Suprapubic skin (tissue), 4 donors: ENCODE data around the gene NAA40. TPM values are rescaled to one million over a fixed set of nuclear protein-coding genes. Genes with fewer than 3 reads are reported as not detected.

ENCODE experiments used
- DNase-seq, 2 donors: peaks; one replicate each; pipeline ENCODE4 v3.0.0-alpha.2; 2019; ENCODE audit warnings: low spot score in 2 of 2
- H3K27ac ChIP-seq: fragments of 200-600 bp; sonication (generic); one replicate; pipeline ENCODE4 v1.5.1; 2019
- H3K27me3 ChIP-seq: fragments of 200-600 bp; sonication (generic); one replicate; pipeline ENCODE4 v1.5.1; 2019
- H3K36me3 ChIP-seq: fragments of 200-600 bp; sonication (generic); one replicate; pipeline ENCODE4 v1.5.1; 2019
- H3K4me1 ChIP-seq: fragments of 200-600 bp; sonication (generic); one replicate; pipeline ENCODE4 v1.5.1; 2019
- H3K4me3 ChIP-seq: fragments of 200-600 bp; sonication (generic); one replicate; pipeline ENCODE4 v1.5.1; 2019; ENCODE audit warnings: mild to moderate bottlenecking
- H3K9me3 ChIP-seq: fragments of 200-600 bp; sonication (generic); one replicate; pipeline ENCODE4 v1.5.1; 2019
- EP300 ChIP-seq: sonication (generic); formaldehyde crosslinking; IDR thresholded peaks from one replicate; pipeline ENCODE4 v1.6.1; 2017; ENCODE audit warnings: antibody characterized with exemption
- POLR2A ChIP-seq, 2 donors: fragments of 450-650 bp; IDR thresholded peaks; one replicate each; pipeline ENCODE4 v1.6.1; 2017; ENCODE audit warnings: antibody characterized with exemption in 2 of 2, mild to moderate bottlenecking in 2 of 2, moderate library complexity in 2 of 2
- POLR2AphosphoS5 ChIP-seq, 3 donors: sonication (generic); formaldehyde crosslinking; IDR thresholded peaks; one replicate each; pipeline ENCODE4 v1.6.1; 2017; ENCODE audit warnings: antibody characterized with exemption in 3 of 3
- WGBS: methylation state at CpG from one replicate; pipeline ENCODE4 v1.1.5; 2018; 5-methylcytosine and 5-hydroxymethylcytosine counted together
- total RNA-seq, 4 donors: library from RNA; depleted of rRNA; stranded (reverse); fragments of >200 nt; gene quantifications; one replicate each; pipeline ENCODE4 v1.1.0, GENCODE V29; 2016
- TF ChIP-seq, protein P1 (sequence below), 2 donors: fragments of 200-600 bp in 1 of 2; fragments of 450-650 bp in 1 of 2; sonication (generic) in 1 of 2; IDR thresholded peaks; one replicate each; pipeline ENCODE4 v1.5.1; 2016 to 2019; ENCODE audit warnings: antibody characterized with exemption in 2 of 2, mild to moderate bottlenecking in 1 of 2, moderate library complexity in 1 of 2

NAA40 gene
- total RNA-seq, 4 donors from 2014 or later = 5.4 to 19.2 (median 8.2) TPM

DNA sequence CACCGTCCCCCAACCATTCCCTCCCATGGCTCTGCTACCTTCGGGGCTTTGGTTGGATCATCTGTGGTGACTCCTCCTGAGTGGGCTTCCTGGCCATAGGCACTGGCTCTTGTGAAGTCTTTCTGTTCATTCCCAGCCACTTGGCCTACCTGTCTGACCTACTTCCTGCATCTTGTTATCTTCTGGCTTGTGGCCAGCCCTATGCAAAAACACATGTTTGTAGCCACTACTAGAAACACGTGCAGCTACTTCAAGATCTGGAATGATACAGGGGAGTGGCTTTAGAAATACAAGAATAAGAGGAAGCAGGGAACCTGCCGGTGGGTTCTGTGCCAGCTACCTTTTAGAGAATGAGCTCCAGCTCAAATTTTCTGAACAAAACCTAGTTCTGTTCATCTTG is 42.7 kb upstream of the NAA40 start:
- peaks cover 38% of the 10 kb centered on the region for H3K4me1 ChIP-seq
- H3K4me3 ChIP-seq = no peak overlapping the region
- H3K27ac ChIP-seq = no peak overlapping the region
- no peaks in the 10 kb centered on the region for H3K27me3 ChIP-seq
- no peaks in the 10 kb centered on the region for H3K9me3 ChIP-seq
- peaks cover 62% of the 10 kb centered on the region for H3K36me3 ChIP-seq
- WGBS = 57% methylated on average over 4 of the region's 4 CpGs
- no peak for TF ChIP-seq EP300
- TF ChIP-seq, protein P1, sequence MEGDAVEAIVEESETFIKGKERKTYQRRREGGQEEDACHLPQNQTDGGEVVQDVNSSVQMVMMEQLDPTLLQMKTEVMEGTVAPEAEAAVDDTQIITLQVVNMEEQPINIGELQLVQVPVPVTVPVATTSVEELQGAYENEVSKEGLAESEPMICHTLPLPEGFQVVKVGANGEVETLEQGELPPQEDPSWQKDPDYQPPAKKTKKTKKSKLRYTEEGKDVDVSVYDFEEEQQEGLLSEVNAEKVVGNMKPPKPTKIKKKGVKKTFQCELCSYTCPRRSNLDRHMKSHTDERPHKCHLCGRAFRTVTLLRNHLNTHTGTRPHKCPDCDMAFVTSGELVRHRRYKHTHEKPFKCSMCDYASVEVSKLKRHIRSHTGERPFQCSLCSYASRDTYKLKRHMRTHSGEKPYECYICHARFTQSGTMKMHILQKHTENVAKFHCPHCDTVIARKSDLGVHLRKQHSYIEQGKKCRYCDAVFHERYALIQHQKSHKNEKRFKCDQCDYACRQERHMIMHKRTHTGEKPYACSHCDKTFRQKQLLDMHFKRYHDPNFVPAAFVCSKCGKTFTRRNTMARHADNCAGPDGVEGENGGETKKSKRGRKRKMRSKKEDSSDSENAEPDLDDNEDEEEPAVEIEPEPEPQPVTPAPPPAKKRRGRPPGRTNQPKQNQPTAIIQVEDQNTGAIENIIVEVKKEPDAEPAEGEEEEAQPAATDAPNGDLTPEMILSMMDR (IDR thresholded peaks at IDR 0.05) = no peak
- no peak for TF ChIP-seq POLR2AphosphoS5 (IDR thresholded peaks at IDR 0.05)
- TF ChIP-seq POLR2A (IDR thresholded peaks at IDR 0.05) = no peak
- no peak for DNase-seq

DNA sequence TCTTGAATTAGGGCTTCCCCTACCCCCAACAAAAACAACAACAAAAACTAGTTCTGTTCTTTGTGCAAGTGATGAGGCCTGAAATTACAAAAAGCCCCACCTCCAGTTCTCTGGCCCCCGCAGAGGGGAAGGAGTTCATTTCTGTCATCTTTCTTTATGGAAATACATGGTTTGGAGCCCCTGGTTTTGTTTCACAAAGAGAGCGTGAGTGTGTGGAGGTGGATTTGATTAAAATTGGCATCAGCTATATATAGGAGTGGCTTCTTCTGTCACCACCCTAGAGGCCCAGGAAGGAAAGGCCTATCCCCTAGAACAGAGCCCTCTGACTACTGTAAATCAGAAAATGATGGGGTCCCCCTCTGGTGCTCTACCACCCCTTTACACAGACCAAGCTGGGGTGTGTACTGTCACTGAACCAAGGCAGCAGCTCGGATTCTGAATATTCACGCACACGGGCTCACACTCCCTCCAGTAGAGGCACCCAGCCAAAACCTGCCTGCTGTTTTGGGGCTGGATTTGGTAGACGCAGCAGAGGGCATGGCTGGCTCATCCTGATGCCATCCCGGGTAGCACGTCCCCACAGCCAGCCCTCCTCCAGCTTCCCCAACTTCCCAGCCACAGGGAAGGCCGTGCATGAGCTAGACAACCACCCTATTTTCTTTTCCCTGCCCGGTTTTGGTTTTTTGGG is 41.2 kb upstream of the NAA40 start:
- no peak for DNase-seq
- TF ChIP-seq POLR2AphosphoS5 (IDR thresholded peaks at IDR 0.05) (no peak), POLR2A (IDR thresholded peaks at IDR 0.05) (no peak), EP300 (no peak)
- TF ChIP-seq, protein P1 (IDR thresholded peaks at IDR 0.05) = no peak
- Histone ChIP-seq H3K27ac (no peak overlapping the region), H3K27me3 (no peaks in the 10 kb centered on the region), H3K36me3 (peaks cover 74% of the 10 kb centered on the region), H3K4me3 (no peak overlapping the region), H3K4me1 (peaks cover 23% of the 10 kb centered on the region), H3K9me3 (no peaks in the 10 kb centered on the region)
- WGBS = 51% methylated on average over 10 of the region's 10 CpGs

DNA sequence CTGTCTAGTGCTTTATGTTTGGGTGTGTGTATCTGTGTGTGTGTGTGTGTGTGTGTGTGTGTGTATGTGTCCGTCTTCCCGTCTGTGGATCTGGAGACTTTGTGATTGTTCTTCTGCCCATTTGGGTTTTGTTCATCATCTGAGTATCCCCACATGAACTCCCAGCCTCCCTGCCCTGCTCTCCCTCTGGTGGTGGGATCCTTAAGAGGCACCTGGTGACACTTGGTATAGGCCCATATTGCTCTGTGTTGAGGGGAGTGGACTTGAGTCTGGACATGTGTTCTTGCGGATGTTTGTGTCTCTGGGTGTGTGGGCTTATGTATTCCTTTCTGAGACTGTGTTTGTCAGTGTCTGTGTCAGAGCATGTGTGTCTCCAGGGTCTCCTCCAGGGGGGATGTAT is 37.1 kb upstream of the NAA40 start:
- H3K36me3 ChIP-seq = peaks cover 94% of the 10 kb centered on the region
- peaks cover 12% of the 10 kb centered on the region for H3K4me1 ChIP-seq
- no peak for DNase-seq
- H3K27ac ChIP-seq = no peak overlapping the region
- no peaks in the 10 kb centered on the region for H3K27me3 ChIP-seq
- no peak overlapping the region for H3K4me3 ChIP-seq
- no peak for TF ChIP-seq EP300
- TF ChIP-seq POLR2A (IDR thresholded peaks at IDR 0.05) = no peak
- no peak for TF ChIP-seq POLR2AphosphoS5 (IDR thresholded peaks at IDR 0.05)
- TF ChIP-seq, protein P1 (IDR thresholded peaks at IDR 0.05) = no peak
- WGBS = 100% methylated on average over 1 of the region's 3 CpGs
- H3K9me3 ChIP-seq = no peaks in the 10 kb centered on the region

DNA sequence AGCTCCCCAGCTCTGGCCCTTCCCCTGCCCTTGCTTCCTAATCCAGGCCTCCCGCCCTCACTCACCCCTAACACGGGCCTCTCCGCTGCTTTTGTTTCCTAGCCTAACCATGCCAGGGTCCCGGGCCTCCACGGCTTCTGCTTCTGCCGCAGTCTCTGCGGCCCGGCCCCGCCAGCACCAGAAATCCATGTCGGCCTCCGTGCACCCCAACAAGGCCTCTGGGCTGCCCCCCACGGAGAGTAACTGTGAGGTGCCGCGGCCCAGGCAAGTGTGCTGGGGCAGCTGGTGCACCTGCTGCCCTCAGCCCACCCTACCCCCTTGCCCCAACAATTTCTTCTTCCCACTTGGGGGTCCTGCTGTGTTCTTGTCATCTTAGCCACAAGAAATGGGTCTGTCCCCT is 34.9 kb upstream of the NAA40 start:
- 94% methylated on average over 14 of the region's 14 CpGs for WGBS
- no peak for TF ChIP-seq EP300
- no peak for TF ChIP-seq POLR2AphosphoS5 (IDR thresholded peaks at IDR 0.05)
- TF ChIP-seq POLR2A (IDR thresholded peaks at IDR 0.05) = no peak
- TF ChIP-seq, protein P1 (IDR thresholded peaks at IDR 0.05) = no peak
- Histone ChIP-seq H3K27ac (no peak overlapping the region), H3K36me3 (peaks cover 95% of the 10 kb centered on the region), H3K9me3 (no peaks in the 10 kb centered on the region), H3K4me1 (peaks cover 12% of the 10 kb centered on the region), H3K4me3 (no peak overlapping the region), H3K27me3 (no peaks in the 10 kb centered on the region)
- no peak for DNase-seq

DNA sequence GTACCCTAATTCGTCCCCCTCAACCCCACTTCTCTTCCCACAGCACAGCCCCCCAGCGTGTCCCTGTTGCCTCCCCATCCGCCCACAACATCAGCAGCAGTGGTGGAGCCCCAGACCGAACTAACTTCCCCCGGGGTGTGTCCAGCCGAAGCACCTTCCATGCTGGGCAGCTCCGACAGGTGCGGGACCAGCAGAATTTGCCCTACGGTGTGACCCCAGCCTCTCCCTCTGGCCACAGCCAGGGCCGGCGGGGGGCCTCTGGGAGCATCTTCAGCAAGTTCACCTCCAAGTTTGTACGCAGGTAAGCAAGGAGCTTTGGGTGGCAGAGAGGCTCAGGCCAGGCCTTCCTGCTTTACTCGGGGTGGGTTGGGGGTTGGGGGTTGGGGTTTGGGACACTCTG is 34.1 kb upstream of the NAA40 start:
- Histone ChIP-seq H3K4me3 (no peak overlapping the region), H3K27me3 (no peaks in the 10 kb centered on the region), H3K36me3 (peaks cover 95% of the 10 kb centered on the region), H3K27ac (no peak overlapping the region), H3K9me3 (no peaks in the 10 kb centered on the region), H3K4me1 (peaks cover 15% of the 10 kb centered on the region)
- WGBS = 92% methylated on average over 9 of the region's 13 CpGs
- DNase-seq = no peak
- TF ChIP-seq, protein P1 (IDR thresholded peaks at IDR 0.05) = no peak
- TF ChIP-seq POLR2A (IDR thresholded peaks at IDR 0.05) = no peak
- TF ChIP-seq EP300 = no peak
- TF ChIP-seq POLR2AphosphoS5 (IDR thresholded peaks at IDR 0.05) = no peak
